KMS-11 (cell line): ENCODE results near the gene NOX5.

Experiments
- H2AFZ ChIP-seq: fragments of 200-600 bp; sonication (generic); 2 replicates; pipeline ENCODE4 v1.6.1; 2016; ENCODE audit warnings: antibody characterized with exemption, mixed run types, low read depth
- H3K27ac ChIP-seq: fragments of 200-600 bp; sonication (generic); 2 replicates; pipeline ENCODE4 v1.6.1; 2016; ENCODE audit warnings: mild to moderate bottlenecking, mixed run types
- H3K27me3 ChIP-seq: fragments of 200-600 bp; sonication (generic); 2 replicates; pipeline ENCODE4 v1.6.1; 2017; ENCODE audit warnings: mild to moderate bottlenecking, low read depth, mixed run types, moderate library complexity; ENCODE audit not compliant: insufficient read depth
- H3K36me3 ChIP-seq: fragments of 200-600 bp; sonication (generic); 2 replicates; pipeline ENCODE4 v1.6.1; 2017; ENCODE audit warnings: mild to moderate bottlenecking, mixed run types; ENCODE audit not compliant: insufficient read depth
- H3K4me1 ChIP-seq: fragments of 200-600 bp; sonication (generic); 2 replicates; pipeline ENCODE4 v1.6.1; 2016; ENCODE audit warnings: mild to moderate bottlenecking, low read depth, mixed run types; ENCODE audit not compliant: poor library complexity, severe bottlenecking
- H3K4me2 ChIP-seq: fragments of 200-600 bp; sonication (generic); 2 replicates; pipeline ENCODE4 v1.7.0; 2016; ENCODE audit warnings: mild to moderate bottlenecking, mixed run types
- H3K4me3 ChIP-seq: fragments of 200-600 bp; sonication (generic); IDR thresholded peaks from 2 replicates; pipeline ENCODE4 v1.6.1; 2017; ENCODE audit warnings: low read depth, low read length, mixed read lengths; ENCODE audit not compliant: insufficient read depth
- H3K79me2 ChIP-seq: fragments of 200-600 bp; sonication (generic); 2 replicates; pipeline ENCODE4 v1.6.1; 2016; ENCODE audit warnings: low read depth, mixed run types; ENCODE audit not compliant: insufficient read depth
- H3K9ac ChIP-seq: fragments of 200-600 bp; sonication (generic); 2 replicates; pipeline ENCODE4 v1.6.1; 2016; ENCODE audit warnings: mild to moderate bottlenecking, mixed run types
- H4K20me1 ChIP-seq: fragments of 200-600 bp; sonication (generic); 2 replicates; pipeline ENCODE4 v1.6.1; 2016; ENCODE audit warnings: mild to moderate bottlenecking, mixed run types; ENCODE audit not compliant: insufficient read depth
- CTCF ChIP-seq: fragments of 200-600 bp; sonication (generic); conservative IDR thresholded peaks from 2 replicates; pipeline ENCODE4 v1.6.1; 2017; ENCODE audit warnings: low read depth, mild to moderate bottlenecking, antibody characterized with exemption, low read length, moderate library complexity, mixed read lengths

NOX5 gene

GRCh38 chr15:68980786-68981185, 33.7 kb upstream of the NOX5 start:
- no peak overlapping the region for H3K4me2 ChIP-seq
- H3K27me3 ChIP-seq = no peaks in the 10 kb centered on the region
- no peaks in the 10 kb centered on the region for H3K4me1 ChIP-seq
- no peaks in the 10 kb centered on the region for H3K36me3 ChIP-seq
- H3K79me2 ChIP-seq = no peaks in the 10 kb centered on the region
- no peaks in the 10 kb centered on the region for H4K20me1 ChIP-seq
- H2AFZ ChIP-seq = no peak overlapping the region
- no peak overlapping the region for H3K9ac ChIP-seq
- TF ChIP-seq CTCF = no peak
- no peak overlapping the region for H3K27ac ChIP-seq
- no peak overlapping the region for H3K4me3 ChIP-seq

- H3K4me3 ChIP-seq = no peak overlapping the region
- H2AFZ ChIP-seq = no peak overlapping the region
- no peaks in the 10 kb centered on the region for H4K20me1 ChIP-seq
- no peak overlapping the region for H3K9ac ChIP-seq
- no peaks in the 10 kb centered on the region for H3K36me3 ChIP-seq
- no peaks in the 10 kb centered on the region for H3K4me1 ChIP-seq
- H3K79me2 ChIP-seq = no peaks in the 10 kb centered on the region
- H3K27me3 ChIP-seq = no peaks in the 10 kb centered on the region
- H3K27ac ChIP-seq = no peak overlapping the region
- H3K4me2 ChIP-seq = no peak overlapping the region
- no peak for TF ChIP-seq CTCF
Measured at GRCh38 chr15:68981941-68982340, 32.6 kb upstream of the NOX5 start.

GRCh38 chr15:68982976-68983563, 31.4 kb upstream of the NOX5 start:
- Histone ChIP-seq H3K9ac (no peak overlapping the region), H3K4me2 (no peak overlapping the region), H2AFZ (no peak overlapping the region), H3K27me3 (no peaks in the 10 kb centered on the region), H3K4me1 (no peaks in the 10 kb centered on the region), H3K4me3 (no peak overlapping the region), H3K36me3 (no peaks in the 10 kb centered on the region), H3K27ac (no peak overlapping the region), H4K20me1 (no peaks in the 10 kb centered on the region), H3K79me2 (no peaks in the 10 kb centered on the region)
- TF ChIP-seq CTCF = no peak

- Histone ChIP-seq H3K4me2 (no peak overlapping the region), H3K27ac (no peak overlapping the region), H4K20me1 (no peaks in the 10 kb centered on the region), H3K4me1 (no peaks in the 10 kb centered on the region), H2AFZ (no peak overlapping the region), H3K36me3 (no peaks in the 10 kb centered on the region), H3K4me3 (no peak overlapping the region), H3K27me3 (no peaks in the 10 kb centered on the region), H3K9ac (no peak overlapping the region), H3K79me2 (no peaks in the 10 kb centered on the region)
- TF ChIP-seq CTCF = no peak
Measured at GRCh38 chr15:68983961-68984481, 30.5 kb upstream of the NOX5 start.
